Measurements from ENCODE around the gene MFAP4.

MFAP4 gene

GRCh38 chr17:19409509-19409908, 22.5 kb upstream of the MFAP4 start:
- no peak for DNase-seq (ENCODE audit: low spot score)
- TF ChIP-seq, protein P1, sequence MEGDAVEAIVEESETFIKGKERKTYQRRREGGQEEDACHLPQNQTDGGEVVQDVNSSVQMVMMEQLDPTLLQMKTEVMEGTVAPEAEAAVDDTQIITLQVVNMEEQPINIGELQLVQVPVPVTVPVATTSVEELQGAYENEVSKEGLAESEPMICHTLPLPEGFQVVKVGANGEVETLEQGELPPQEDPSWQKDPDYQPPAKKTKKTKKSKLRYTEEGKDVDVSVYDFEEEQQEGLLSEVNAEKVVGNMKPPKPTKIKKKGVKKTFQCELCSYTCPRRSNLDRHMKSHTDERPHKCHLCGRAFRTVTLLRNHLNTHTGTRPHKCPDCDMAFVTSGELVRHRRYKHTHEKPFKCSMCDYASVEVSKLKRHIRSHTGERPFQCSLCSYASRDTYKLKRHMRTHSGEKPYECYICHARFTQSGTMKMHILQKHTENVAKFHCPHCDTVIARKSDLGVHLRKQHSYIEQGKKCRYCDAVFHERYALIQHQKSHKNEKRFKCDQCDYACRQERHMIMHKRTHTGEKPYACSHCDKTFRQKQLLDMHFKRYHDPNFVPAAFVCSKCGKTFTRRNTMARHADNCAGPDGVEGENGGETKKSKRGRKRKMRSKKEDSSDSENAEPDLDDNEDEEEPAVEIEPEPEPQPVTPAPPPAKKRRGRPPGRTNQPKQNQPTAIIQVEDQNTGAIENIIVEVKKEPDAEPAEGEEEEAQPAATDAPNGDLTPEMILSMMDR (IDR thresholded peaks at IDR 0.05; ENCODE audit: extremely low read depth, missing control alignments), result no peak

DNA sequence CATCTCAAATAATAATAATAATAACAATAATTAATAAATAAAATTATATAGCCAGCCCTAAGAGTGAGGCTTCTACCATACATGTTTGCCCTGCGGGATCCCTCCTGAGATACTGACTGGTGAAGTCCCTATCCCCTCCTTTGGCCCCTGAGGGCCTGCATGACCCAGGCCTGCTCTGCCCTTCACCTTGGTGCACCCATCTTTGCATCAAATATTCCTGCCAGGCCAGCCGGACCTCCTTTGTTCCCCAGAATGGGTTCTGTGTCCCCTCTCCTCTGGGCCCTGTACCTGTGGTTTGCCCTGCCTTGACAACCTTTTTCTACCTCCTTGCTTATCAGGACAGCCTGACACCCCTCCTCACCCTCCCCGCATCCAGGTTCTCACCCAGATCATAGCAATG, 22.1 kb upstream of the MFAP4 start:
- TF ChIP-seq, protein P1 (IDR thresholded peaks at IDR 0.05; ENCODE audit: extremely low read depth, missing control alignments), result no peak
- no peak for DNase-seq (ENCODE audit: low spot score)

DNA sequence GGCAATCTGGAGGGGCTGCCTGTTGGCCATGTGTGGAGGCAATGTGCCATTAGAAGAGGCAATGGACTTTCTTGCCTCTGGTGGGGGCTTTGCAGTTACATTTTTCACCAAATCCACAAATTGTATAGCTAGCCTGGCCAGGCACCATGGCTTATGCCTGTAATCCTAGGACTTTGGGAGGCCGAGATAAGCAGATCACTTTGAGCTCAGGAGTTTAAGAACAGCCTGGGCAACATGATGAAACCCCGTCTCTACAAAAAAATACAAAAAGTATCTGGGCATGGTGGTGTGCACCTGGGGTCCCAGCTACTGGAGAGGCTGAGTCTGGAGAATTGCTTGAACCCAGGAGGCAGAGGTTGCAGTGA, 21.3 kb upstream of the MFAP4 start:
- TF ChIP-seq, protein P1 (IDR thresholded peaks at IDR 0.05; ENCODE audit: extremely low read depth, missing control alignments), result no peak
- no peak for DNase-seq (ENCODE audit: low spot score)

DNA sequence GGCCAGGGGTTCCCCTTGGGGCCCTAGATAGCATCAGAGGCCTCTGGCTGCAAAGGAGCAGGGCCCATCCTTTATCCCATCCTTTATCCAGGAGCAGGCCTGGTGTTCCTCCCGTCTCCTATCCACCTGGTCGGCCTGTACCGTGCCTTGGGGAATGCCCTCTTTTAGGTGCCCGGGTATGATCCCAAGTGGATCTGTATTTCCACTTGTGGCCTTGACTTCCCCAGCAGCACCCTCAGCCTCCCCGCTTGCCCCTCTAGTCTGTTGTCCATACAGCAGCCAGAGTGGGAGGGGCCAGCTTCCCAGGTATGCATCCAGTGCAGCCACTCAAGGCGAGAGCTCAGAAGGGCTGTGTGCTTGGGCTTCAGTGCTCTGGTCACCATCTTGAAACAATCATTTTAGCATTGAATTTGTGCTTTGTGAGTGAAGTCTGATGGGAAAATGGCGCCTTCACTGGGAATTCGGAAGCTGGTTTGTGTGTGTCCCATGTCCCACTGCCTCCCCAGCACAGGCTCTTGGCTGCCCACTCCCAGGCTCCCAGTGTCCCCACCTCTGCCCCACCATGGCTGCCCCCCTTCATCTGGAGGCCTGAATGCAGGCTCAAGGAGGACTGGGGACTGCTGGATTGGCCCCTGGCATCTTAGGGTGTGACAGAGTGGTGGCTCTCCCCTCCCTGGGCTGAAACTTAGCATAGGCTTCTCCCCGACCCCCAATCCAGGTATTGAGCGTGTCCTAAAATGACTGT, 20.8 kb upstream of the MFAP4 start:
- no peak for DNase-seq (ENCODE audit: low spot score)
- TF ChIP-seq, protein P1 (IDR thresholded peaks at IDR 0.05; ENCODE audit: extremely low read depth, missing control alignments), result no peak

DNA sequence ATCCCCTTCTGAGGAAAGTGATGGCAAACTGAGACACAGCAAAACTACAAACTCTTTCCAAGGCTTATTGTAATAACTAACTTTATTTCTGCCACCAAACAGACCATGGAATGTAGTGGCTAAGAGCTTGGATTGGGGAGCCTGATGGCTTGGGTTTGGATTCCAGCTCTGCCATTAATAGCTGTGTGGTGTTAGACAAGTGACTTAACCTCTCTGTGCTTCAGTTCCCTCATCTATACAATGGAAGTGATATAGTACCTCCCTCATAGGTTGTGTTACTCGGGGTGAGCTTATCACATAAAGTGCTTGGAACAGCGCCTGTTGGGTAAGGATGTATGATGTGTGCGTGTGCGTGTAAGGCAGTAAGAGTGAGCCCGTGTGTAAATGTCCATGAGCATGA, 18.1 kb upstream of the MFAP4 start:
- TF ChIP-seq, protein P1 (IDR thresholded peaks at IDR 0.05; ENCODE audit: extremely low read depth, missing control alignments), result no peak
- DNase-seq (ENCODE audit: low spot score), result no peak

DNA sequence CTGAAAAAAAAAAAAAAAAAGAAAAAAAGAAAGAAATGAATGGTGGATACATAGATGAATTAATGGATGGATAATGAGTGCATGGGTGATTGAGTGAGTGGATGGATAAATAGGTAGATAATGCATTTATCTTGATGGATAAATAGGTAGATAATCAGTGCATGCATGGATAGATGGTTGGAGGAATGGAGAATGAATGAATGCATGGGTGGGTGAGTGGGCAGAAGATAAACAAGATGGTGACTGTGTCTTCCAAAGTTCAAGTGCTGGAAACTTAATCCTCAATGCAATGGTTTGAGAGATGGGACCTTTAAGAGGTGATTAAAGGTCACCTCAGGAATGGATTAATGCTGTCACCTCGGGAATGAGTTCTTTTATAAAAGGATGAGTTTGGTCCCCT, 17.3 kb upstream of the MFAP4 start:
- TF ChIP-seq, protein P1 (IDR thresholded peaks at IDR 0.05; ENCODE audit: extremely low read depth, missing control alignments), result no peak
- DNase-seq (ENCODE audit: low spot score), result no peak

DNA sequence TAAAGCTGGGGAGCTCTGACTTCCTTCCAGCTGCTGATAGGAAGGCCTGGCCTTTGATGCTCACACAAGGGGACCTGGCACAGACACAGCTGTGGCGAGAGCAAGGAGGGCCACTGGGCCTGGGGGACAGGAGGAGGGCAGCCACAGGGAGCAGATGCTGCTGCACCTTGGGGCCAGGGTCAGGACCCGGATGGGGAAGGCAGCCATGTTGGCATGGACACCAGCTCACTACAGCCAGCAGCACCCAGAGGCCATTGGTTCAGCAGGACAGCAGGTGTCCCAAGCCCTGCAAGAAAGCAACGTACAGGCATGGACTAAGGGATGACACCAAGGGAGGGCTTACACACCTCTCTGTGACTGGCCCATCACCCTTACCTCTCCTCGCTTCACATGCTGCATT, 16.0 kb upstream of the MFAP4 start:
- no peak for DNase-seq (ENCODE audit: low spot score)
- TF ChIP-seq, protein P1 (IDR thresholded peaks at IDR 0.05; ENCODE audit: extremely low read depth, missing control alignments), result no peak
